Neural cell (in vitro differentiated cells): Measurements from ENCODE around the gene TPP1.

Source experiments
- CTCF ChIP-seq: fragments of 450-650 bp; IDR thresholded peaks from 2 replicates; pipeline ENCODE4 v1.5.1; 2014; ENCODE audit warnings: antibody characterized with exemption, mild to moderate bottlenecking, moderate library complexity; ENCODE audit not compliant: poor library complexity, severe bottlenecking
- EP300 ChIP-seq: fragments of 450-650 bp; conservative IDR thresholded peaks from 2 replicates; pipeline ENCODE4 v1.6.1; 2014; ENCODE audit warnings: antibody characterized with exemption, mild to moderate bottlenecking, moderate library complexity; ENCODE audit not compliant: poor library complexity, severe bottlenecking
- EZH2 ChIP-seq: fragments of 200-600, 300-800 bp; shearing (Covaris generic), sonication (generic); IDR thresholded peaks from 2 replicates; pipeline ENCODE4 v1.6.1; 2014; ENCODE audit warnings: antibody characterized with exemption, low read length, borderline replicate concordance, mild to moderate bottlenecking; ENCODE audit not compliant: insufficient read depth, poor library complexity, severe bottlenecking
- MXI1 ChIP-seq: fragments of 450-650 bp; conservative IDR thresholded peaks from 2 replicates; pipeline ENCODE4 v1.6.1; 2014; ENCODE audit warnings: antibody characterized with exemption, mild to moderate bottlenecking; ENCODE audit not compliant: poor library complexity, severe bottlenecking
- POLR2AphosphoS5 ChIP-seq: IDR thresholded peaks from 2 replicates; pipeline ENCODE4 v1.6.1; 2012
- RAD21 ChIP-seq: fragments of 450-650 bp; conservative IDR thresholded peaks from 2 replicates; pipeline ENCODE4 v1.6.1; 2014; ENCODE audit warnings: antibody characterized with exemption, mild to moderate bottlenecking, moderate library complexity
- REST ChIP-seq: IDR thresholded peaks from 2 replicates; pipeline ENCODE4 v1.6.1; 2012; ENCODE audit warnings: borderline replicate concordance
- SMC3 ChIP-seq: fragments of 450-650 bp; conservative IDR thresholded peaks from 2 replicates; pipeline ENCODE4 v1.6.1; 2014; ENCODE audit warnings: antibody characterized with exemption, mild to moderate bottlenecking, moderate library complexity; ENCODE audit not compliant: poor library complexity
- TAF1 ChIP-seq: IDR thresholded peaks from 2 replicates; pipeline ENCODE4 v1.6.1; 2012; ENCODE audit warnings: low read depth

GRCh38 chr11:6602096-6602940 is 16.9 kb downstream of the TPP1 start:
- TF ChIP-seq CTCF (no peak), SMC3 (no peak), REST (no peak), EP300 (no peak), MXI1 (no peak), RAD21 (no peak), EZH2 (no peak), POLR2AphosphoS5 (no peak), TAF1 (no peak)
